HFFc6 (cell line): ENCODE measurements around the gene CD63. TPM values are rescaled to one million over a fixed set of nuclear protein-coding genes. Genes with fewer than 3 reads are reported as not detected.

Experiments used
- DNase-seq: peaks from one replicate; pipeline ENCODE4 v3.0.0-alpha.2; 2018
- H3K27ac Mint-ChIP-seq: 2 replicates; pipeline ENCODE4 v1.8.0; 2020; ENCODE audit warnings: mild to moderate bottlenecking, mixed read lengths
- H3K27me3 Mint-ChIP-seq: 2 replicates; pipeline ENCODE4 v1.8.0; 2021; ENCODE audit warnings: mild to moderate bottlenecking, moderate library complexity, mixed read lengths; ENCODE audit not compliant: insufficient read depth
- H3K36me3 Mint-ChIP-seq: 2 replicates; pipeline ENCODE4 v1.8.0; 2021; ENCODE audit warnings: low read depth, mixed read lengths
- H3K4me1 Mint-ChIP-seq: 2 replicates; pipeline ENCODE4 v1.8.0; 2020; ENCODE audit warnings: low read depth, mixed read lengths
- H3K4me3 Mint-ChIP-seq: 2 replicates; pipeline ENCODE4 v1.8.0; 2020; ENCODE audit warnings: mild to moderate bottlenecking, moderate library complexity, mixed read lengths
- H3K9me3 Mint-ChIP-seq: 2 replicates; pipeline ENCODE4 v1.8.0; 2020; ENCODE audit warnings: mild to moderate bottlenecking, mixed read lengths
- CTCF ChIP-seq: fragments of 200-600 bp; sonication (generic); IDR thresholded peaks from 2 replicates; pipeline ENCODE4 v1.5.0; 2021; ENCODE audit warnings: antibody characterized with exemption, mild to moderate bottlenecking
- total RNA-seq, 6 experiments: library from RNA; stranded (reverse); fragmentation: NEBNext Ultra II Directional; extraction: Animal tissue kit (Norgen Biotek cat#: 25700); gene quantifications; 2 replicates in 1 of 6; 3 replicates in 5 of 6; pipeline ENCODE4 v1.2.3, GENCODE V29; 2021

The CD63 gene
- total RNA-seq, 6 experiments from 2014 or later, result 1,860 to 2,483 (median 2,072) TPM

- no peaks in the 10 kb centered on the region for H3K36me3 Mint-ChIP-seq
- no peak overlapping the region for H3K4me3 Mint-ChIP-seq
- H3K27me3 Mint-ChIP-seq, result peaks cover 10% of the 10 kb centered on the region
- H3K27ac Mint-ChIP-seq, result no peak overlapping the region
- no peaks in the 10 kb centered on the region for H3K9me3 Mint-ChIP-seq
- H3K4me1 Mint-ChIP-seq, result peaks cover 30% of the 10 kb centered on the region
- TF ChIP-seq CTCF, result no peak
- peak; percentile 23 for DNase-seq
Measured at GRCh38 chr12:55703288-55703687, 25.5 kb downstream of the CD63 start.

- H3K4me1 Mint-ChIP-seq, result peaks cover 27% of the 10 kb centered on the region
- TF ChIP-seq CTCF, result no peak
- peaks cover 8% of the 10 kb centered on the region for H3K27me3 Mint-ChIP-seq
- no peak overlapping the region for H3K27ac Mint-ChIP-seq
- H3K9me3 Mint-ChIP-seq, result no peaks in the 10 kb centered on the region
- no peak for DNase-seq
- no peaks in the 10 kb centered on the region for H3K36me3 Mint-ChIP-seq
- H3K4me3 Mint-ChIP-seq, result no peak overlapping the region
Measured at GRCh38 chr12:55702861-55703260, 25.9 kb downstream of the CD63 start.

GRCh38 chr12:55700255-55701018, 28.4 kb downstream of the CD63 start:
- no peaks in the 10 kb centered on the region for H3K9me3 Mint-ChIP-seq

GRCh38 chr12:55699471-55700055, 29.2 kb downstream of the CD63 start:
- DNase-seq, result no peak
- H3K9me3 Mint-ChIP-seq, result no peaks in the 10 kb centered on the region
- H3K4me1 Mint-ChIP-seq, result peaks cover 19% of the 10 kb centered on the region; the same call in 1 of the 2 replicates
- peaks cover 18% of the 10 kb centered on the region for H3K27me3 Mint-ChIP-seq
- TF ChIP-seq CTCF, result no peak
- no peak overlapping the region for H3K4me3 Mint-ChIP-seq
- no peaks in the 10 kb centered on the region for H3K36me3 Mint-ChIP-seq
- H3K27ac Mint-ChIP-seq, result no peak overlapping the region

More at GRCh38 chr12:55700255-55701018, 28.4 kb downstream of the CD63 start:
- Mint-ChIP-seq H3K27me3 (peaks cover 14% of the 10 kb centered on the region), H3K4me1 (peaks cover 19% of the 10 kb centered on the region; the same call in 1 of the 2 replicates), H3K36me3 (no peaks in the 10 kb centered on the region), H3K4me3 (no peak overlapping the region), H3K27ac (no peak overlapping the region)
- no peak for TF ChIP-seq CTCF
- peak; percentile 38 for DNase-seq

- H3K4me3 Mint-ChIP-seq, result no peak overlapping the region
- no peaks in the 10 kb centered on the region for H3K9me3 Mint-ChIP-seq
- H3K27me3 Mint-ChIP-seq, result peaks cover 18% of the 10 kb centered on the region
Measured at GRCh38 chr12:55698965-55699364, 29.8 kb downstream of the CD63 start.

More at GRCh38 chr12:55698965-55699364, 29.8 kb downstream of the CD63 start:
- no peaks in the 10 kb centered on the region for H3K36me3 Mint-ChIP-seq
- DNase-seq, result no peak
- H3K4me1 Mint-ChIP-seq, result peaks cover 19% of the 10 kb centered on the region; the same call in 1 of the 2 replicates
- H3K27ac Mint-ChIP-seq, result no peak overlapping the region
- no peak for TF ChIP-seq CTCF
